ENCODE measurements around the gene PRSS23. TPM values are rescaled to one million over a fixed set of nuclear protein-coding genes. Genes with fewer than 3 reads are reported as not detected.

Gene PRSS23
- total and polyA plus RNA-seq, 2 experiments from 2014 or later, result 53.7 to 61.7 TPM

DNA sequence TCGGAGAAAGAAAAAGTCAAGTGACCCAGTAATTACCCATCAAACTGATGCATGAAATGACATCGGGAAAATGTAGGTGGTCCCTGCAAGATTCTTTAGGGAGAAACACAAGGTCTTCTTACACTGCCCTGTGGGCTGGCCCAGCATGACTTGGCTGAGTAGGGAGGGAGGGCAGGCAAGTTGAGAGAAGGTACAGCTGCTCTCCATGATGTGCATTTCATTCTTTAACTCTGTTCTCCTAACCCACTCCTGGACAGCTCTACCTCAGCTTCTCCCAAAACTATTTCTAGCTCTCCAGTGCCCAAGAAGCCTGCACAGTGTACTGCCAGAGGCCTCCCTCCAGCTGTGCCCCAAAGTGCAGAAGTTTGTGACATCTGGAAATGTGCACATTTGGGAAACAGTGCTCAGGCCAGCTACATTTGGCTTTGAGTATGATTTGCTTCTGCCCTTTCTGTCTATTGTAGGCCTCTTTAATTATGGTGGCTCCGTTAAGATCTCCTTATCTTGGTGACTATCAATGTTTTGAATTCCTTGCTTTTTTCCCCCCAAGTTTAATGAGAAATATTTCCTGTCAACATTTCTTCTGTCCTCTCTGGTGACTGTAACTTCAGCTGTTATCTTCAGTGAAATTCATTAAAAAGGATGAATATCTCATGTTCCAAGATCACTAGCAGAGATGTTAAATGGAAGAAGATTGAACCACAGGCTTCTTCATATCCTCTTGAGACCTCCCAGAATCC is 26.7 kb upstream of the PRSS23 start:
- H3K9me2 ChIP-seq (replicated peaks; ENCODE audit: insufficient read depth), result no peaks in the 10 kb centered on the region
- H3K79me2 ChIP-seq, result no peaks in the 10 kb centered on the region
- no peaks in the 10 kb centered on the region for H3K9me3 ChIP-seq (ENCODE audit: low read depth)
- TF ChIP-seq EZH2 (IDR thresholded peaks at IDR 0.05; ENCODE audit: borderline replicate concordance), result no peak
- TF ChIP-seq, protein P1, sequence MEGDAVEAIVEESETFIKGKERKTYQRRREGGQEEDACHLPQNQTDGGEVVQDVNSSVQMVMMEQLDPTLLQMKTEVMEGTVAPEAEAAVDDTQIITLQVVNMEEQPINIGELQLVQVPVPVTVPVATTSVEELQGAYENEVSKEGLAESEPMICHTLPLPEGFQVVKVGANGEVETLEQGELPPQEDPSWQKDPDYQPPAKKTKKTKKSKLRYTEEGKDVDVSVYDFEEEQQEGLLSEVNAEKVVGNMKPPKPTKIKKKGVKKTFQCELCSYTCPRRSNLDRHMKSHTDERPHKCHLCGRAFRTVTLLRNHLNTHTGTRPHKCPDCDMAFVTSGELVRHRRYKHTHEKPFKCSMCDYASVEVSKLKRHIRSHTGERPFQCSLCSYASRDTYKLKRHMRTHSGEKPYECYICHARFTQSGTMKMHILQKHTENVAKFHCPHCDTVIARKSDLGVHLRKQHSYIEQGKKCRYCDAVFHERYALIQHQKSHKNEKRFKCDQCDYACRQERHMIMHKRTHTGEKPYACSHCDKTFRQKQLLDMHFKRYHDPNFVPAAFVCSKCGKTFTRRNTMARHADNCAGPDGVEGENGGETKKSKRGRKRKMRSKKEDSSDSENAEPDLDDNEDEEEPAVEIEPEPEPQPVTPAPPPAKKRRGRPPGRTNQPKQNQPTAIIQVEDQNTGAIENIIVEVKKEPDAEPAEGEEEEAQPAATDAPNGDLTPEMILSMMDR (IDR thresholded peaks at IDR 0.05; ENCODE audit: poor library complexity), result no peak
- 79% methylated on average over 3 of the region's 3 CpGs for whole genome bisulfite sequencing (ENCODE audit: low lambda C conversion rate, missing lambda C conversion rate)
- H3K4me2 ChIP-seq, result no peak overlapping the region
- H3K4me1 ChIP-seq (ENCODE audit: insufficient read depth), result no peaks in the 10 kb centered on the region
- H3K27ac ChIP-seq, result no peak overlapping the region
- no peaks in the 10 kb centered on the region for H3K27me3 ChIP-seq
- no peaks in the 10 kb centered on the region for H4K20me1 ChIP-seq (ENCODE audit: insufficient read depth, poor library complexity, severe bottlenecking)
- no peak for DNase-seq (ENCODE audit: low spot score)
- no peak overlapping the region for H2AFZ ChIP-seq
- no peaks in the 10 kb centered on the region for H3K36me3 ChIP-seq (replicated peaks; ENCODE audit: insufficient read depth, low read depth)
- H3K4me3 ChIP-seq, result no peak overlapping the region

DNA sequence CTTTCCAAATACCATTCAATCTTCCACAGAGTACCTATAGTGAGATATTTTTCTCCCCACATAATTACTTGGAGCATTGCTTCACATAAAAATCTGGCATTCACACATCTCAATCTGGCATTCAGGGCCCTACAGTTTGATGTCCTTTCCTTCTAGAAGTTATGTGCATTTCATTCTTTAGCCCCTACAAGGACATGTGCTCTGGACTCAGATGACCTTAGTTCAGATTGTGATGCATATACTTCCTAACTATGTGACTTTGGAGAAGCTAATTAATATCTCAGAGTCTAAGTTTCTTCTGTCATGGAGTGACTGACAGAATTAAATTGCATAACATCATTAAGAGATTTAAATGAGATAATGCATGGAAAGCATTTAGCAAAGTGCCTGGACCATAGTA is 25.9 kb upstream of the PRSS23 start:
- H3K4me3 ChIP-seq, result no peak overlapping the region
- no peaks in the 10 kb centered on the region for H3K36me3 ChIP-seq (replicated peaks; ENCODE audit: insufficient read depth, low read depth)
- H2AFZ ChIP-seq, result no peak overlapping the region
- TF ChIP-seq EZH2phosphoT487 (IDR thresholded peaks at IDR 0.05; ENCODE audit: low read depth, severe bottlenecking, unreplicated experiment), result no peak
- TF ChIP-seq EZH2 (IDR thresholded peaks at IDR 0.05; ENCODE audit: borderline replicate concordance), result no peak
- TF ChIP-seq, protein P1 (IDR thresholded peaks at IDR 0.05; ENCODE audit: poor library complexity), result no peak
- no peaks in the 10 kb centered on the region for H3K9me2 ChIP-seq (replicated peaks; ENCODE audit: insufficient read depth)
- DNase-seq (ENCODE audit: low spot score), result no peak
- no peaks in the 10 kb centered on the region for H3K79me2 ChIP-seq
- no peaks in the 10 kb centered on the region for H4K20me1 ChIP-seq (ENCODE audit: insufficient read depth, poor library complexity, severe bottlenecking)
- no peaks in the 10 kb centered on the region for H3K9me3 ChIP-seq (ENCODE audit: low read depth)
- H3K4me1 ChIP-seq (ENCODE audit: insufficient read depth), result no peaks in the 10 kb centered on the region
- H3K27ac ChIP-seq, result no peak overlapping the region
- no peak overlapping the region for H3K4me2 ChIP-seq
- no peaks in the 10 kb centered on the region for H3K27me3 ChIP-seq

DNA sequence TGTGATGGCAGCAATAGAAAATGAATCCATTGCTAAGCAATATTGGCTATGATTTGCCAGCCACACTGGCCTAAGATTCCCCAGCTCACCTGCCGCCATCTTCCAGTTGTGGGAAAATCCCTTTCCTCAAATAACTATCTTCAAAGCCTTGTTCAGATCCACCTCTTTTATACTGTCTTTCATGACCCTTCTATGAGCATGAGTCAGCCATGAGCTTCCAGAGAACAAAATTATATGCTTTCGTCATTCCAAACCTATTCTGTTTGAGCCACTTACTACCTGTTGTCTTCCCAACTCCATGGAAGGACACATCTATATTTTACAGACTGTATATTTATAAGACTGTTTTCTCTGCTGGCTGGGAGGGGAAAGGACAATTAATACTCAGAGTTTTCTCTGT is 25.0 kb upstream of the PRSS23 start:
- H3K27ac ChIP-seq, result peak overlapping the region; percentile 9
- H4K20me1 ChIP-seq (ENCODE audit: insufficient read depth, poor library complexity, severe bottlenecking), result no peaks in the 10 kb centered on the region
- H3K9me3 ChIP-seq (ENCODE audit: low read depth), result no peaks in the 10 kb centered on the region
- H3K36me3 ChIP-seq (replicated peaks; ENCODE audit: insufficient read depth, low read depth), result no peaks in the 10 kb centered on the region
- H3K27me3 ChIP-seq, result no peaks in the 10 kb centered on the region
- no peaks in the 10 kb centered on the region for H3K79me2 ChIP-seq
- H3K4me3 ChIP-seq, result no peak overlapping the region
- 93% methylated on average over 2 of the region's 2 CpGs for WGBS (ENCODE audit: low lambda C conversion rate, missing lambda C conversion rate)
- H3K9me2 ChIP-seq (replicated peaks; ENCODE audit: insufficient read depth), result no peaks in the 10 kb centered on the region
- H3K4me2 ChIP-seq, result no peak overlapping the region
- no peak for DNase-seq (ENCODE audit: low spot score)
- no peak overlapping the region for H2AFZ ChIP-seq
- TF ChIP-seq EZH2 (IDR thresholded peaks at IDR 0.05; ENCODE audit: borderline replicate concordance), result no peak
- TF ChIP-seq EZH2phosphoT487 (IDR thresholded peaks at IDR 0.05; ENCODE audit: low read depth, severe bottlenecking, unreplicated experiment), result no peak
- TF ChIP-seq, protein P1 (IDR thresholded peaks at IDR 0.05; ENCODE audit: poor library complexity), result no peak
- no peaks in the 10 kb centered on the region for H3K4me1 ChIP-seq (ENCODE audit: insufficient read depth)

DNA sequence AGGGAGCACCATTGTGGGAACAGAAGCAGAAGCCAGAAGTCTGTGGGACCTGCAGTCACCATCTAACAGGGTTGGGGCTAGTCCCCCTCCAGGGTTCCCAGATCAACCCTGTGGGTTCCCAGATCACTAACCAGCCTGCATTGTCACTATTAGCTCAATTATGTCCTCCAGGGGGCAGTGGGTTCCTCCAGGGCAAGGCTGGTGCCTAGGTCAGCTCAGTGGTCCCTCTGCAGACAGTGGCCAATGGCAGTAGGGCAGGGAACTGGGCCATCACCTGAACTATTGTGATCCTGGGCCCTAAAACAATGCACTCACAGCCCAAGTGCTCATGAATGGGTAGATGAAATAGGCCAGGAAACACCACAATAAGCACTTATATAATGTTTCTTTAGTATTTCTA is 18.8 kb upstream of the PRSS23 start:
- no peak overlapping the region for H2AFZ ChIP-seq
- no peak overlapping the region for H3K27ac ChIP-seq
- no peaks in the 10 kb centered on the region for H3K9me3 ChIP-seq (ENCODE audit: low read depth)
- H3K36me3 ChIP-seq (replicated peaks; ENCODE audit: insufficient read depth, low read depth), result no peaks in the 10 kb centered on the region
- H3K79me2 ChIP-seq, result no peaks in the 10 kb centered on the region
- H3K4me3 ChIP-seq, result no peak overlapping the region
- no peak for DNase-seq (ENCODE audit: low spot score)
- no peaks in the 10 kb centered on the region for H4K20me1 ChIP-seq (ENCODE audit: insufficient read depth, poor library complexity, severe bottlenecking)
- H3K4me1 ChIP-seq (ENCODE audit: insufficient read depth), result peaks cover 30% of the 10 kb centered on the region
- no peak overlapping the region for H3K4me2 ChIP-seq
- TF ChIP-seq EZH2 (IDR thresholded peaks at IDR 0.05; ENCODE audit: borderline replicate concordance) (no peak), EZH2phosphoT487 (IDR thresholded peaks at IDR 0.05; ENCODE audit: low read depth, severe bottlenecking, unreplicated experiment) (no peak)
- TF ChIP-seq, protein P1 (IDR thresholded peaks at IDR 0.05; ENCODE audit: poor library complexity), result no peak
- no peaks in the 10 kb centered on the region for H3K27me3 ChIP-seq
- no peaks in the 10 kb centered on the region for H3K9me2 ChIP-seq (replicated peaks; ENCODE audit: insufficient read depth)

All from hepatocyte (in vitro differentiated cells).